ENCODE data around the gene C14orf180. TPM values are rescaled to one million over a fixed set of nuclear protein-coding genes. Genes with fewer than 3 reads are reported as not detected.

The C14orf180 gene
- total RNA-seq, 3 donors from 2014 or later = 0.19 to 0.61 (median 0.54) TPM

- H3K4me3 ChIP-seq = no peak overlapping the region
- DNase-seq = peak in 2 of 3 donors; percentile 3 to 16
- H3K36me3 ChIP-seq (ENCODE audit: low read depth) = no peaks in the 10 kb centered on the region
- no peaks in the 10 kb centered on the region for H3K9me3 ChIP-seq
- TF ChIP-seq, protein P1, sequence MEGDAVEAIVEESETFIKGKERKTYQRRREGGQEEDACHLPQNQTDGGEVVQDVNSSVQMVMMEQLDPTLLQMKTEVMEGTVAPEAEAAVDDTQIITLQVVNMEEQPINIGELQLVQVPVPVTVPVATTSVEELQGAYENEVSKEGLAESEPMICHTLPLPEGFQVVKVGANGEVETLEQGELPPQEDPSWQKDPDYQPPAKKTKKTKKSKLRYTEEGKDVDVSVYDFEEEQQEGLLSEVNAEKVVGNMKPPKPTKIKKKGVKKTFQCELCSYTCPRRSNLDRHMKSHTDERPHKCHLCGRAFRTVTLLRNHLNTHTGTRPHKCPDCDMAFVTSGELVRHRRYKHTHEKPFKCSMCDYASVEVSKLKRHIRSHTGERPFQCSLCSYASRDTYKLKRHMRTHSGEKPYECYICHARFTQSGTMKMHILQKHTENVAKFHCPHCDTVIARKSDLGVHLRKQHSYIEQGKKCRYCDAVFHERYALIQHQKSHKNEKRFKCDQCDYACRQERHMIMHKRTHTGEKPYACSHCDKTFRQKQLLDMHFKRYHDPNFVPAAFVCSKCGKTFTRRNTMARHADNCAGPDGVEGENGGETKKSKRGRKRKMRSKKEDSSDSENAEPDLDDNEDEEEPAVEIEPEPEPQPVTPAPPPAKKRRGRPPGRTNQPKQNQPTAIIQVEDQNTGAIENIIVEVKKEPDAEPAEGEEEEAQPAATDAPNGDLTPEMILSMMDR (IDR thresholded peaks at IDR 0.05) = no peak
- H3K4me1 ChIP-seq (ENCODE audit: low read depth) = no peaks in the 10 kb centered on the region
- intact Hi-C loops (cut with DNase I, micrococcal nuclease) = no loop called here
- no peak for ATAC-seq
Measured at GRCh38 chr14:104555430-104556255, 23.9 kb upstream of the C14orf180 start.

- H3K36me3 ChIP-seq (ENCODE audit: low read depth) = no peaks in the 10 kb centered on the region
- peak in 2 of 3 donors; percentile 9 to 24 for DNase-seq
- intact Hi-C loops (cut with DNase I, micrococcal nuclease) = no loop called here
Measured at GRCh38 chr14:104556256-104557021, 23.1 kb upstream of the C14orf180 start.

DNA sequence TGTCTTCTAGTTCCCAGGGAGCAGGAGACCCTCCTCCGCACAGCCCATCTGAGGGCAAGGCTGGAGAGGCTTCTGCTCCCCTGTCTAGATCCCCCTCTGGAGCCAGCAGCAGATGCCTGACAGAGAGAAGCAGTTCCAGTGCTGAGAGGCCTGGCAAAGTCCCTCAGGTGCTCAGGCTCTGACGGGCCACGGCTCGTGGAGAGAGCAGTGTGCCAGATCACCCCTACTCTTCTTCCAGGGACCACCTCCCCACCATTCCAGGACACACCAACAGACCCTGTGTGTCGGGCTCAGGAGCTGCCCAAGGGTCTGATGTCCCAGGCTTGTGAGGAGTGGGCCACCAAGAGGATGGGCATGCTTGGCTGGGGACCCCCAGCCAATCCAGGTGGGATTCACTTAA lies 22.5 kb upstream of the C14orf180 start:
- peak in 2 of 3 donors; percentile 5 to 15 for DNase-seq
- intact Hi-C loops (cut with DNase I, micrococcal nuclease) = no loop called here
- Histone ChIP-seq H3K4me1 (ENCODE audit: low read depth) (no peaks in the 10 kb centered on the region), H3K9me3 (no peaks in the 10 kb centered on the region), H3K36me3 (ENCODE audit: low read depth) (no peaks in the 10 kb centered on the region), H3K4me3 (no peak overlapping the region)
- TF ChIP-seq, protein P1 (IDR thresholded peaks at IDR 0.05) = no peak
- no peak for ATAC-seq

More at GRCh38 chr14:104556256-104557021, 23.1 kb upstream of the C14orf180 start:
- no peaks in the 10 kb centered on the region for H3K9me3 ChIP-seq
- H3K4me3 ChIP-seq = no peak overlapping the region
- no peak for ATAC-seq
- no peaks in the 10 kb centered on the region for H3K4me1 ChIP-seq (ENCODE audit: low read depth)
- TF ChIP-seq, protein P1 (IDR thresholded peaks at IDR 0.05) = no peak

- no peaks in the 10 kb centered on the region for H3K4me1 ChIP-seq (ENCODE audit: low read depth)
- TF ChIP-seq, protein P1 (IDR thresholded peaks at IDR 0.05) = no peak
- intact Hi-C loops (cut with DNase I, micrococcal nuclease) = no loop called here
- H3K36me3 ChIP-seq (ENCODE audit: low read depth) = no peaks in the 10 kb centered on the region
- ATAC-seq (no peak), DNase-seq (peak in 2 of 3 donors; percentile 8 to 27)
- H3K9me3 ChIP-seq = no peaks in the 10 kb centered on the region
- H3K4me3 ChIP-seq = no peak overlapping the region
Measured at GRCh38 chr14:104557766-104558165, 21.8 kb upstream of the C14orf180 start.

- ATAC-seq (no peak), DNase-seq (peak in 2 of 3 donors; percentile 7 to 16)
- H3K36me3 ChIP-seq (ENCODE audit: low read depth) = no peaks in the 10 kb centered on the region
- no peaks in the 10 kb centered on the region for H3K4me1 ChIP-seq (ENCODE audit: low read depth)
- TF ChIP-seq, protein P1 (IDR thresholded peaks at IDR 0.05) = no peak
- H3K4me3 ChIP-seq = no peak overlapping the region
- H3K9me3 ChIP-seq = no peaks in the 10 kb centered on the region
- intact Hi-C loops (cut with DNase I, micrococcal nuclease) = no loop called here
Measured at GRCh38 chr14:104558231-104559027, 21.1 kb upstream of the C14orf180 start.

All from mucosa of descending colon (tissue), 3 donors.